Endothelial cell (in vitro differentiated cells): ENCODE data around the gene PHF13. TPM values are rescaled to one million over a fixed set of nuclear protein-coding genes. Genes with fewer than 3 reads are reported as not detected.
"Not testable (repeated sequence)": the region's sequence is repeated elsewhere in the genome, so short reads cannot be mapped to it uniquely, and the experiment has no call there.

Source experiments
- DNase-seq: peaks from one replicate; pipeline ENCODE4 v3.0.0; 2021; ENCODE audit warnings: low spot score
- H3K27ac Mint-ChIP-seq: one replicate; pipeline ENCODE4 v1.8.0; 2021; ENCODE audit warnings: mixed read lengths, inconsistent platforms; ENCODE audit not compliant: unreplicated experiment
- H3K27me3 Mint-ChIP-seq: one replicate; pipeline ENCODE4 v1.8.0; 2021; ENCODE audit warnings: mild to moderate bottlenecking, moderate library complexity, mixed read lengths, inconsistent platforms; ENCODE audit not compliant: unreplicated experiment
- H3K36me3 Mint-ChIP-seq: one replicate; pipeline ENCODE4 v1.8.0; 2021; ENCODE audit warnings: mild to moderate bottlenecking, low read depth, mixed read lengths, inconsistent platforms; ENCODE audit not compliant: unreplicated experiment
- H3K4me1 Mint-ChIP-seq: one replicate; pipeline ENCODE4 v1.8.0; 2021; ENCODE audit warnings: mild to moderate bottlenecking, mixed read lengths, inconsistent platforms; ENCODE audit not compliant: unreplicated experiment
- H3K4me3 Mint-ChIP-seq: one replicate; pipeline ENCODE4 v1.8.0; 2021; ENCODE audit warnings: mild to moderate bottlenecking, mixed read lengths, inconsistent platforms; ENCODE audit not compliant: unreplicated experiment
- H3K9me3 Mint-ChIP-seq: one replicate; pipeline ENCODE4 v1.8.0; 2021; ENCODE audit warnings: mixed read lengths, inconsistent platforms; ENCODE audit not compliant: unreplicated experiment
- total RNA-seq: library from RNA; stranded (reverse); fragmentation: NEBNext Ultra II Directional; extraction: Animal tissue kit (Norgen Biotek cat#: 25700); gene quantifications from one replicate; pipeline ENCODE4 v1.2.1, GENCODE V29; 2021; ENCODE audit not compliant: unreplicated experiment
- TF ChIP-seq, protein P1 (sequence below): fragments of 200-600 bp; sonication (generic); IDR thresholded peaks from one replicate; pipeline ENCODE4 v1.5.0; 2021; ENCODE audit warnings: antibody characterized with exemption; ENCODE audit not compliant: unreplicated experiment

PHF13 gene
- total RNA-seq, 1 donor from 2014 or later = 21.6 TPM

DNA sequence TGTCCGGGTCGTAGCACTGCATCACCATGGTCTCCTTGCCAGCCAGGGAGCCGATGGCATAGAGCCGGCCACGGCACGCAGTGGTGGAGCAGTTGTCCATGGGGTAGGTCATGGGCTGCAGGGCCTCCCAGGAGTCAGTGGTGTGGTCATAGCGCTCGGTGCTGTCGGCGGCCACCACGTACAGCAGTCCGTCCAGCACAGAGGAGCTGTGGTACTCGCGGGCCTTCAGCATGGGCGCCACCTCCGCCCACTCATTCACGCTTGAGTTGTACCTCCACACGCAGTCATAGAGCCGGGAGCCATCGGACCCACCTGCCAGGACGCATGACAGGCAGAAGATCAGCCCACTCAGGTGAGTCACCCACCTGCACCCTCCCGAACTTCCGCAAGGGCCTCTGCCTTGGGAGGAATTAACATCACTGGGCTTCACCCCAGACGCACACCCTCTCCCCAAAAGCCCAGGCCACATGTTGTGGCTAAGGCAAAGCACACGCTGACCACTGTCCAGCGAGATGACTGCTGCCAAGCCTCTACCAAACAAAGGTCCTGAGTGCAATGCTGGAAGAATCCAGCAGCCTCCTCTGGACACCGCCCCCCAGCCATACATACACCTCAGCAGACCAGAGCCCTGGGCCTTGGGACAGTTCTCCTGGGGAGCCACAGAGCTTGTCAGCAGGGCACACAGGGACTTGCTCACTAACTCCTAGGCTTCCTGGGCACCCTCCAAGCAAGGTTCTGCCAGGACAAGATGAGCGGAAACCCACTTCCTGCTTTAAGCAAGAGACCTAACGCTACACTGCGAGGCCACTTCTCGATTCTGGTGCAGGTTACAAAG is 14.2 kb upstream of the PHF13 start:
- no peak overlapping the region for H3K4me3 Mint-ChIP-seq
- H3K9me3 Mint-ChIP-seq = no peaks in the 10 kb centered on the region
- peaks cover 17% of the 10 kb centered on the region for H3K4me1 Mint-ChIP-seq
- H3K27me3 Mint-ChIP-seq = peaks cover 11% of the 10 kb centered on the region
- no peak for DNase-seq
- no peak overlapping the region for H3K27ac Mint-ChIP-seq
- TF ChIP-seq, protein P1, sequence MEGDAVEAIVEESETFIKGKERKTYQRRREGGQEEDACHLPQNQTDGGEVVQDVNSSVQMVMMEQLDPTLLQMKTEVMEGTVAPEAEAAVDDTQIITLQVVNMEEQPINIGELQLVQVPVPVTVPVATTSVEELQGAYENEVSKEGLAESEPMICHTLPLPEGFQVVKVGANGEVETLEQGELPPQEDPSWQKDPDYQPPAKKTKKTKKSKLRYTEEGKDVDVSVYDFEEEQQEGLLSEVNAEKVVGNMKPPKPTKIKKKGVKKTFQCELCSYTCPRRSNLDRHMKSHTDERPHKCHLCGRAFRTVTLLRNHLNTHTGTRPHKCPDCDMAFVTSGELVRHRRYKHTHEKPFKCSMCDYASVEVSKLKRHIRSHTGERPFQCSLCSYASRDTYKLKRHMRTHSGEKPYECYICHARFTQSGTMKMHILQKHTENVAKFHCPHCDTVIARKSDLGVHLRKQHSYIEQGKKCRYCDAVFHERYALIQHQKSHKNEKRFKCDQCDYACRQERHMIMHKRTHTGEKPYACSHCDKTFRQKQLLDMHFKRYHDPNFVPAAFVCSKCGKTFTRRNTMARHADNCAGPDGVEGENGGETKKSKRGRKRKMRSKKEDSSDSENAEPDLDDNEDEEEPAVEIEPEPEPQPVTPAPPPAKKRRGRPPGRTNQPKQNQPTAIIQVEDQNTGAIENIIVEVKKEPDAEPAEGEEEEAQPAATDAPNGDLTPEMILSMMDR = no peak
- H3K36me3 Mint-ChIP-seq = peaks cover 6% of the 10 kb centered on the region

DNA sequence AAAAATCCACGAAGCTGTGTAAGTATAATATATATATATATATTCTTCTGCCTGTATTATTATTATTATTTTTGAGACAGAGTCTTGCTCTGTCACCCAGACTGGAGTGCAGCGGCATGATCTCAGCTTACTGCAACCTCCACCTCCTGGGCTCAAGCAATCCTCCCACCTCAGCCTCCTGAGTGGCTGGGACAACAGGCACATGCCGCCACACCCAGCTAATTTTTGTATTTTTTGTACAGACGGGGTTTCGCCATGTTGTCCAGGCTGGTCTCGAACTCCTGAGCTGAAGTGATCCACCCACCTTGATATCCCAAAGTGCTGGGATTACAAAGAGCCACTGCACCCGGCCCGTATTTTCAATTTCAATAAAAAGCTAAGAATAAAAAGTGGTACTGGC is 13.5 kb upstream of the PHF13 start:
- peaks cover 18% of the 10 kb centered on the region for H3K4me1 Mint-ChIP-seq
- not testable (repeated sequence) for H3K27ac Mint-ChIP-seq

DNA sequence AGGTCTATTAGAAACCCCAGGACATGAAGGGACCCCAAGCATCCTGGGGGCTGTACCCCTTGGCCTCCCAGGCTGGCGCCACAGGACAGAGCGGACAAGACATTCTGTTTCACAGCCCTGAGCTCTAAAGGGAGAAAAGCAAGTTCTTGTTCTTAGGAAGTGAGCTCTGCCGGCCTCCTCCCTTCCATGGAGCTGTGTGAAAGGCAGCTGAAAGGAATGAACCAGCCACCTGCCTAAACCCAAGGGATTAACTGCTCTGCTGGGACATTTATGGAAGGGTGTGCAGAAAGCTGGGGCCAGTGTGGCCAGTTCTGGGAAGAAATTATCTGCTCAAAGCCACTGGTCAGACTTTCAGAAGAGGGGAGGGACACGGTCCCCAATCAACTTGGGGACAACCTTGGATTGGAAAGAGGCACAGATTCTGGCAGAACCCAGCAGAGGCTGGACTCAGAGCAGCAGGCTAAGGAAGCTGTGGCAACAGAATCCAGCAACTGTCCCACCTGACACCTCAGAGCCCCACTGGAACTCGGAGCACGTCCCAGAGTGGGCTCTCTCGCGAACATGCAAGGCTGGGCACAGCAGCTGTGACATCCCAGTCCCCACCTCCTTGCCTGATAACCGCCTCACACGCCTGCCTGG is 13.0 kb upstream of the PHF13 start:
- DNase-seq = no peak
- TF ChIP-seq, protein P1 = no peak
- H3K27me3 Mint-ChIP-seq = peaks cover 11% of the 10 kb centered on the region
- H3K36me3 Mint-ChIP-seq = peaks cover 6% of the 10 kb centered on the region
- peak overlapping the region; percentile 24 for H3K27ac Mint-ChIP-seq
- no peaks in the 10 kb centered on the region for H3K9me3 Mint-ChIP-seq
- peaks cover 18% of the 10 kb centered on the region for H3K4me1 Mint-ChIP-seq
- peak overlapping the region; percentile 88 for H3K4me3 Mint-ChIP-seq

More for the DNA sequence above, 13.5 kb upstream of the PHF13 start:
- not testable (repeated sequence) for H3K9me3 Mint-ChIP-seq, H3K4me3 Mint-ChIP-seq, H3K36me3 Mint-ChIP-seq, DNase-seq
- peaks cover 11% of the 10 kb centered on the region for H3K27me3 Mint-ChIP-seq

DNA sequence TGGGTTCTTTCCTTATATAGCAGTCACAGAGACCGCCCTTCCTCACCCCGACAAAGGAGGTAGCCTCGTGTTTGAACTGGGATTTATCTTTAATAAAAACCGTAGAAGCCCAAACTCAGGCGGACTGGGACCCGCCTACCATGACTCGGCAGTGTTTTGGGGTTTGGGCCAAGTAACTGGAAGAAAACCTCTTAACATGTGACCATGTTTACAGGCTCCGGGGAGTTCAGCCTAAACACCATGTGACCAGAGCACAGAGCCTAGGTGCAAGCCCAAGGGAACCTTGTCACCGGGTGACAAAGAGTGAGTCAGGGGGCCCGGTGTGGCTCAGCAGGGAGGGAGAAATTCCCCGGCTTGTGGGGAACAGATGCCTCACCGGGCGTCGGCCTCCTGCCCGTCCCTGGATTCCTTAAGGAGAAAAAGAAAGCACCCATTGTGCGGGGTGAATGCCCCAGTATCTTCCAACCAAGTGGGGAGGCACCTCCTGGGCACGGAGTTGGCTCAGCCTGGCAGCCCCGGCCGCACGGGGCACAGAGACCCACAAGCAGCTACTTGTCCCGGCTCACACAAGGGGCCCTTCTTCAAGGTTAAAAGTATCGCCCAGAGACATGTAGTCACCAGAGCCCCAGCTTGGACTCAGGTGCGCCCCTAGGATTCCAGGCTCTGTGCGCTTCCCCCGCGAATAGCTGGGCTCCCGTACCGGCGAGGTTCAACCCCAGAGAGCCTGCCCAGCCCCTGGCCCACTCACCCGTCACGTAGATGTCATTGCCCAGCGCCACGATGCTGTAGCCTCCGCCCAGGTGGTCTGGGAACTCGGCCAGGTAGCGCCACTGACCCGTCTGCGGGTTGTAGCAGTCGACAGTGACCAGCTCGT is 12.2 kb upstream of the PHF13 start:
- H3K4me3 Mint-ChIP-seq = peak overlapping the region; percentile 88
- TF ChIP-seq, protein P1 = no peak
- DNase-seq = no peak
- no peaks in the 10 kb centered on the region for H3K9me3 Mint-ChIP-seq
- peaks cover 2% of the 10 kb centered on the region for H3K36me3 Mint-ChIP-seq
- H3K27me3 Mint-ChIP-seq = peaks cover 11% of the 10 kb centered on the region
- H3K4me1 Mint-ChIP-seq = peaks cover 18% of the 10 kb centered on the region
- peak overlapping the region; percentile 42 for H3K27ac Mint-ChIP-seq

DNA sequence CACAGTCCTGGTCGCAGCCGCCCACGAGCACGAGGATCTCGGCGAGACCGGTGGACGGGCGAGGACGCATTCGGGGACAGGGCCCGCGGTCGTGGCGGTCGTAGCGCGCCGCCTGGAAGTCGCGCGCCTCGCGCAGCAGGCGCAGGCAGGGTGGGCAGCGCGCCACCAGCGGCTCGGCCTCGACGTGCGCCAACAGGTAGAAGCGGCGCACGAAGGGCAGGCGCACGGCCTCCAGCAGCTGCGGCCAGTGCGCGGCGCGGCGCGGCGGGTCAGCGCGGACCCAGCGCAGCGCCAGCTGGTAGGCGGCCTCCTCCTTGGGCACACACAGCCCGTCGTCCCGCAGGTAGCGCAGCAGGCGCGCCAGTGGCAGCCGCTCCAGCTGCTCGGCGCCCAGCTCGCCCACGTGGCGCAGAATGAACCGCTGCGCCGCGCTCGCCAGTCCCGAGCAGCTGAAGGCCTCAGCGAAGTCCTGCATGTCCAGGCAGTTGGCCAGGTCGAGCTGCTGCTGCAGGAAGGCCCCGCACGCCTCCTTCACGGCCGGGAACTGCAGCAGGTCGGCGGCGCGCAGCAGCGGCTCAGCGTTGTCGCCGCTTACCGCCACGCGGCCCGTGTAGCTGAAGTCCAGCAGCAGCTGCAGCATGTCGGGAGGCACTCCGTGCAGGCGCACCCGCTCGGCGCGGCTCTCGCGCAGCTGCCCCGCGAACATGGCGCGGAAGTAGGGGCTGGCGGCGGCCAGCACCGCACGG is 11.4 kb upstream of the PHF13 start:
- Mint-ChIP-seq H3K27me3 (peaks cover 11% of the 10 kb centered on the region), H3K4me3 (peak overlapping the region; percentile 88), H3K27ac (no peak overlapping the region), H3K4me1 (peaks cover 18% of the 10 kb centered on the region), H3K36me3 (no peaks in the 10 kb centered on the region), H3K9me3 (no peaks in the 10 kb centered on the region)
- DNase-seq = no peak
- TF ChIP-seq, protein P1 = no peak
